Measurements from ENCODE around the gene RUNX1.

The RUNX1 gene

DNA sequence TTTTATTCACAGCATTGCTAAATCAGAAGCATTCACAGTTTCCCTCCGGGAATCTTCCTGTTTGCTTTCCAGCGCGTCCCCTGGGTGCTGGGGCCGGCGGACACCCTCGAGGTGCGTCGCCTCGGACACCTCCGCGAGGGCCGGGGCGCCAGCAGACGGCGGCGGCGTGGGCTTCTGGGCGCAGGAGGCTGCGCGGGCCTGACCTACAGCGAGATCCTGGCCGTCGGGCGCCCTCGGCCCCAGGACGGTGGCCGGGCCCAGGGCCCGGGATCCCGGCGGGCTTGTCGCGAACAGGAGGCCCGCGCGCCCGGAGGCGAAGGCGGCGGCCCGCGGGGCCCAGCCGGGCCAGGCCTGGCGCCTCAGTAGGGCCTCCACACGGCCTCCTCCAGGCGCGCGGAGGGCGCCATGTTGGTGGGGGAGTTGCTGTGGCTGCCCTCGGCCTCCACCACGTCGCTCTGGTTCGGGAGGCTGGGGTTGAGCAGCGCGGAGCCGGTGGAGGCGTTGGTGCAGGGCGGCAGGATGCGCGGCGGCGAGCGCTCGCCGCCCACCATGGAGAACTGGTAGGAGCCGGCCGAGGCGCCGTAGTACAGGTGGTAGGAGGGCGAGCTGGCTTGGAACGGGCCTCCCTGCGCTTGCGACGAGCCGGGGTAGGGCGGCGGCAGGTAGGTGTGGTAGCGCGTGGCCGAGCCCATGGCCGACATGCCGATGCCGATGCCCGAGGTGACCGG lies 257.2 kb downstream of the RUNX1 start:
- in situ Hi-C loops (cut with HindIII; ENCODE audit: low sequenced_read_pairs), result no loop called here
- DNase-seq (ENCODE audit: low read depth), result no peak
- no peak overlapping the region for H3K4me3 ChIP-seq (ENCODE audit: low read depth, low read length)
- TF ChIP-seq CTCF (IDR thresholded peaks at IDR 0.05; ENCODE audit: low read depth, low read length, missing control alignments), result no peak

GRCh38 chr21:34790834-34791233 lies 258.3 kb downstream of the RUNX1 start:
- no peak for DNase-seq (ENCODE audit: low read depth)
- in situ Hi-C loops (cut with HindIII; ENCODE audit: low sequenced_read_pairs), result no loop called here
- TF ChIP-seq CTCF (IDR thresholded peaks at IDR 0.05; ENCODE audit: low read depth, low read length, missing control alignments), result no peak
- H3K4me3 ChIP-seq (ENCODE audit: low read depth, low read length), result no peak overlapping the region

GRCh38 chr21:34790341-34790740 lies 258.8 kb downstream of the RUNX1 start:
- no peak for TF ChIP-seq CTCF (IDR thresholded peaks at IDR 0.05; ENCODE audit: low read depth, low read length, missing control alignments)
- H3K4me3 ChIP-seq (ENCODE audit: low read depth, low read length), result no peak overlapping the region
- in situ Hi-C loops (cut with HindIII; ENCODE audit: low sequenced_read_pairs), result no loop called here
- DNase-seq (ENCODE audit: low read depth), result no peak

GRCh38 chr21:34788879-34789278 lies 260.2 kb downstream of the RUNX1 start:
- no peak for TF ChIP-seq CTCF (IDR thresholded peaks at IDR 0.05; ENCODE audit: low read depth, low read length, missing control alignments)
- in situ Hi-C loops (cut with HindIII; ENCODE audit: low sequenced_read_pairs), result no loop called here
- no peak overlapping the region for H3K4me3 ChIP-seq (ENCODE audit: low read depth, low read length)
- DNase-seq (ENCODE audit: low read depth), result no peak

GRCh38 chr21:34783815-34784214 lies 265.3 kb downstream of the RUNX1 start:
- in situ Hi-C loops (cut with HindIII; ENCODE audit: low sequenced_read_pairs), result no loop called here
- no peak for TF ChIP-seq CTCF (IDR thresholded peaks at IDR 0.05; ENCODE audit: low read depth, low read length, missing control alignments)

DNA sequence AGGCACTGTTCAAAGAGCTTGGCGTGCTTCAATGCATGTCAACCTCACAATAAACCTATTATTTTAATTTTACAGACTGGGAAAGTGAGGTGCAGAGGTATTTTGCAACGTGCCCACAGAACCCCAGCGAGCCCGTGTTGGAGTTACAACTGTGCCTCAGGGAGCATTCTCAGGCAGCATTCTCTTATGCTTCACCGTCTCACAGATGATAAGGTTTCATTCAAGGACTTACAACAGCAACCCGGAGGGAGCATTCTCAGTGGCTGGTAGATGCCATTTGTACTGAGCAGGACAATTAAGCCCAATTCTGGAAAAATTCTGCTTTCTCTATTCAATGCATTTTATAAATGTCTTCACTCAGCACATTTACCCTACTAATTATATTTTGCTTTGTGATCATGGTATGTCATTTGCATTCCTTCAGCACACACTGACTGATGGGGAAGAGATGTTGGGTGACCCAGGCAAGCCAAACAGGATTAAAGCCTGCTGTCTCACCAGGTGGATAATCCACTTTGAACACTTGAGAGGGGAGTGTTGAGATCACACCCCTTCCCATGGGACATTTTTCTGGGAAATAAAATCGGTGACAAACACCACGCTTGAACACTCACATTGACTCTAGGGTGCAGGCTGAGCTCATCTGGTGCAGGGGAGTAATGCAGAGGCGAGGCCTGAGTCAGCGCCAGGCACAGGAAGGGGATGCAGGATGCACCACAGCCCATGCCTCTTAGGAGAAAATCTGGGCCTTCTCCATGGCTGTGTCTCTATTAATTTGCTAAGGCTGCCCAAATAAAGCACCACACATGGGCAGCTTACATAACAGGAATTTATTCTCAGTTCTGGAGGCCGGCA lies 266.4 kb downstream of the RUNX1 start:
- in situ Hi-C loops (cut with HindIII; ENCODE audit: low sequenced_read_pairs), result no loop called here
- no peak for DNase-seq (ENCODE audit: low read depth)

More at GRCh38 chr21:34783815-34784214, 265.3 kb downstream of the RUNX1 start:
- H3K4me3 ChIP-seq (ENCODE audit: low read depth, low read length), result no peak overlapping the region
- DNase-seq (ENCODE audit: low read depth), result no peak

More for the DNA sequence above, 266.4 kb downstream of the RUNX1 start:
- TF ChIP-seq CTCF (IDR thresholded peaks at IDR 0.05; ENCODE audit: low read depth, low read length, missing control alignments), result no peak
- no peak overlapping the region for H3K4me3 ChIP-seq (ENCODE audit: low read depth, low read length)
